ENCODE results near the gene CACNA1F.
A peak's percentile ranks its signal among the peaks of the same experiment; 100 is the strongest.

Gene CACNA1F

GRCh38 chrX:49167740-49168108 lies 65.4 kb downstream of the CACNA1F start:
- Histone ChIP-seq H3K27me3 (ENCODE audit: low read length) (no peaks in the 10 kb centered on the region), H3K79me2 (ENCODE audit: insufficient read depth, low read length) (peaks cover under 1% of the 10 kb centered on the region; the same call in 1 of the 2 replicates)

GRCh38 chrX:49166914-49167739 lies 66.0 kb downstream of the CACNA1F start:
- peak overlapping the region; percentile 94 for H3K27ac ChIP-seq (ENCODE audit: low read depth, low read length)
- H3K9ac ChIP-seq (ENCODE audit: low read length) = peak overlapping the region; percentile 66
- peak overlapping the region; percentile 55 for H3K4me3 ChIP-seq (ENCODE audit: insufficient read depth, low read length, poor library complexity, severe bottlenecking)
- no peaks in the 10 kb centered on the region for H3K79me2 ChIP-seq (ENCODE audit: insufficient read depth, low read length)
- H3F3A ChIP-seq (ENCODE audit: insufficient read depth) = peaks cover 25% of the 10 kb centered on the region
- no peak for TF ChIP-seq CTCF (IDR thresholded peaks at IDR 0.05; ENCODE audit: insufficient read depth, low read length, poor library complexity, severe bottlenecking)
- no peak for TF ChIP-seq EZH2phosphoT487 (conservative IDR thresholded peaks at IDR 0.05; ENCODE audit: low read length)
- peak overlapping the region; percentile 22 for H2AFZ ChIP-seq (ENCODE audit: low read depth, low read length, severe bottlenecking)
- H3K9me2 ChIP-seq (replicated peaks; ENCODE audit: insufficient read depth, low read length) = no peaks in the 10 kb centered on the region
- no peaks in the 10 kb centered on the region for H3K36me3 ChIP-seq (ENCODE audit: low read length)
- H3K9me3 ChIP-seq (ENCODE audit: insufficient read depth, low read length) = no peaks in the 10 kb centered on the region
- H3K4me2 ChIP-seq (ENCODE audit: low read depth, low read length, poor library complexity, severe bottlenecking) = peak overlapping the region; percentile 90
- H3K27me3 ChIP-seq (ENCODE audit: low read length) = no peaks in the 10 kb centered on the region
- H4K20me1 ChIP-seq (ENCODE audit: low read depth, low read length) = no peaks in the 10 kb centered on the region

More at GRCh38 chrX:49167740-49168108, 65.4 kb downstream of the CACNA1F start:
- H3K9ac ChIP-seq (ENCODE audit: low read length) = peak overlapping the region; percentile 66
- H3K27ac ChIP-seq (ENCODE audit: low read depth, low read length) = peak overlapping the region; percentile 94
- H3K4me2 ChIP-seq (ENCODE audit: low read depth, low read length, poor library complexity, severe bottlenecking) = peak overlapping the region; percentile 90
- peak overlapping the region; percentile 22 for H2AFZ ChIP-seq (ENCODE audit: low read depth, low read length, severe bottlenecking)
- no peaks in the 10 kb centered on the region for H3K9me3 ChIP-seq (ENCODE audit: insufficient read depth, low read length)
- H4K20me1 ChIP-seq (ENCODE audit: low read depth, low read length) = no peaks in the 10 kb centered on the region
- H3K9me2 ChIP-seq (replicated peaks; ENCODE audit: insufficient read depth, low read length) = no peaks in the 10 kb centered on the region
- peaks cover 25% of the 10 kb centered on the region for H3F3A ChIP-seq (ENCODE audit: insufficient read depth)
- TF ChIP-seq EZH2phosphoT487 (conservative IDR thresholded peaks at IDR 0.05; ENCODE audit: low read length) (no peak), CTCF (IDR thresholded peaks at IDR 0.05; ENCODE audit: insufficient read depth, low read length, poor library complexity, severe bottlenecking) (no peak)
- H3K36me3 ChIP-seq (ENCODE audit: low read length) = no peaks in the 10 kb centered on the region
- H3K4me3 ChIP-seq (ENCODE audit: insufficient read depth, low read length, poor library complexity, severe bottlenecking) = peak overlapping the region; percentile 55

- no peak overlapping the region for H2AFZ ChIP-seq (ENCODE audit: low read depth, low read length, severe bottlenecking)
- peak overlapping the region; percentile 94 for H3K27ac ChIP-seq (ENCODE audit: low read depth, low read length)
- peaks cover 25% of the 10 kb centered on the region for H3F3A ChIP-seq (ENCODE audit: insufficient read depth)
- peak overlapping the region; percentile 90 for H3K4me2 ChIP-seq (ENCODE audit: low read depth, low read length, poor library complexity, severe bottlenecking)
- TF ChIP-seq EZH2phosphoT487 (conservative IDR thresholded peaks at IDR 0.05; ENCODE audit: low read length) = no peak
- TF ChIP-seq CTCF (IDR thresholded peaks at IDR 0.05; ENCODE audit: insufficient read depth, low read length, poor library complexity, severe bottlenecking) = no peak
- H3K9me2 ChIP-seq (replicated peaks; ENCODE audit: insufficient read depth, low read length) = no peaks in the 10 kb centered on the region
- H4K20me1 ChIP-seq (ENCODE audit: low read depth, low read length) = no peaks in the 10 kb centered on the region
- peak overlapping the region; percentile 66 for H3K9ac ChIP-seq (ENCODE audit: low read length)
- H3K4me3 ChIP-seq (ENCODE audit: insufficient read depth, low read length, poor library complexity, severe bottlenecking) = peak overlapping the region; percentile 55
- H3K36me3 ChIP-seq (ENCODE audit: low read length) = no peaks in the 10 kb centered on the region
- no peaks in the 10 kb centered on the region for H3K9me3 ChIP-seq (ENCODE audit: insufficient read depth, low read length)
- no peaks in the 10 kb centered on the region for H3K27me3 ChIP-seq (ENCODE audit: low read length)
- no peaks in the 10 kb centered on the region for H3K79me2 ChIP-seq (ENCODE audit: insufficient read depth, low read length)
These were observed 66.9 kb downstream of the CACNA1F start for GRCh38 chrX:49165901-49166881.

All from SU-DHL-6 (cell line).